Left colon (tissue), 2 donors: ENCODE results near the gene ZMIZ2. TPM values are rescaled to one million over a fixed set of nuclear protein-coding genes. Genes with fewer than 3 reads are reported as not detected.
"Not testable (repeated sequence)": the region's sequence is repeated elsewhere in the genome, so short reads cannot be mapped to it uniquely, and the experiment has no call there.

Experiments
- ATAC-seq: fragments of 200-7000 bp; cut with Tn5 transposase; one replicate; pipeline ENCODE4 v1.9.1; 2020; ENCODE audit warnings: mild to moderate bottlenecking, moderate library complexity
- DNase-seq, 2 donors: peaks; one replicate each; pipeline ENCODE4 v3.0.0-alpha.2; 2020
- intact Hi-C, 2 donors: fragments of 100-400 bp; cut with DNase I in 1 of 2; cut with micrococcal nuclease in 1 of 2; formaldehyde crosslinking; loops; one replicate each; pipeline versions ENCODE4 v1.11.2 to v1.14.0; 2022; cut with DNase I, micrococcal nuclease
- total RNA-seq, 2 donors: library from RNA; stranded (reverse); fragmentation: NEBNext Ultra II Directional; extraction: Animal tissue kit (Norgen Biotek cat#: 25700); gene quantifications; one replicate each; pipeline ENCODE4 v1.2.1, GENCODE V29; 2021
- donor health status: DM: no; HTN: no; CAD: no.
- donor health status: DM: yes; HTN: yes; CAD: no.

Gene ZMIZ2
- total RNA-seq, 2 donors from 2014 or later = 67.1 to 83.3 TPM

- ATAC-seq, intact Hi-C loops: not testable (repeated sequence)
Measured at GRCh38 chr7:44726250-44726649, 22.4 kb upstream of the ZMIZ2 start.

GRCh38 chr7:44727158-44727936 lies 21.3 kb upstream of the ZMIZ2 start:
- intact Hi-C loops = no loop called here
- ATAC-seq (peak; percentile 34), DNase-seq (no peak)

More at GRCh38 chr7:44726250-44726649, 22.4 kb upstream of the ZMIZ2 start:
- DNase-seq = not testable (repeated sequence)

DNA sequence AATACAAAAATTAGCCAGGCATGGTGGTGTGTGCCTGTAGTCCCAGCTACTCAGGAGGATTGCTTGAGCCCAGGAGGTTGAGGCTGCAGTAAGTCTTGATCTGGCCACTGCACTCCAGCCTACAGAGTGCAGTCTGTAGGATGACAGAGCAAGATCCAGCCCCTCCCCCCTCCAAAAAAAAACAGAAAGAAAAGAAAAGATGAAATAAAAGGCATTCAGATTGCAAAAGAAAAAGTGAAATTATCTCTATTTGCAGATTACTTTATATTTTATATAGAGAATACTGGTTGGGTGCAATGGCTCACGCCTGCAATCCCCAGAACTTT lies 20.7 kb upstream of the ZMIZ2 start:
- DNase-seq = no peak
- intact Hi-C loops = no loop called here
- ATAC-seq = no peak

DNA sequence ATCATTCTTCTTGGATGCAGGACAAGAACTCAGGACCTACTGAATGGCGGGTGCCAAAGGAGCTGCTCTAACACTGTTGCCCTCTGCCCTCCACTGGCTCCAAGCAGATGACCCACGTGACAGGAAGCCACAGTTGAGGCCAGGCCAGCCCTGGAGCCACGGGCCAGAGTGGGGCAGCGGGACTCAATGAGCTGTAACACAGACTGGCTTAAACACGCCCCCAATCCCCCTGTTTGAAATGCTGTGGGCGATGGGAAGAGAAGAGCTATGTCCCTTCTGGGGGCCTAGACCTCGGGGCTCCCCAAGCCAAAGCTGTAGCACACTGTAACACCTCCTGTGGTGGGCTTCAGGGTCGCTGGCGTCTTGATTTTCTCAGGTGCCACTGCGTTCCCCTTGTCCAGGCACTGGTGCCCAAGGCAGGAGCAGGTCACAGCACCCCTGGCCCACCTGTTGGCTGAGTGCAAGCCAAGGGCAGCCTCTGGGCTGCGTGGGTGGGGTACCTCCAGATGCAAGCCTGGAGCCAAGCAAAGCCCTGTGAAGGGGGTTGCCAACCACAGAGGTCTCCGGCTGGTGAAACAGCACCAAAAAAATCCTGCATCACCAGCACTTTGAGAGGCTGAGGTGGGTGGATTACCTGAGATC lies 18.6 kb upstream of the ZMIZ2 start:
- intact Hi-C loops = no loop called here
- ATAC-seq (no peak), DNase-seq (no peak)

DNA sequence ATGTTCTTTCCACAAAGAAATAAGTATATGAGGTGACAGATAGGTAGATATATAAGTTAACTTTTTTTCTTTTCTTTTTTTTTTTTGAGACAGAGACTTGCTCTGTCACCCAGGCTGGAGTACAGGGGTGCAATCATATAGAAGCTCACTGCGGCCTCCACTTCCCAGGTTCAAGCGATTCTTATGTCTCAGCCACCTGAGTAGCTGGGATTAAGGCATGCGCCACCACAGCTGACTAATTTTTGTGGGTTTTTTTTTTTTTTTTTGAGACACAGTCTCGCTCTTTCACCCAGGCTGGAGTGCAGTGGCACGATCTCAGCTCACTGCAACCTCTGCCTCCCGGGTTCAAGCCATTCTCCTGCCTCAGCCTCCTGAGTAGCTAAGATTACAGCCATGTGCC lies 15.7 kb upstream of the ZMIZ2 start:
- ATAC-seq, intact Hi-C loops, DNase-seq: not testable (repeated sequence)

DNA sequence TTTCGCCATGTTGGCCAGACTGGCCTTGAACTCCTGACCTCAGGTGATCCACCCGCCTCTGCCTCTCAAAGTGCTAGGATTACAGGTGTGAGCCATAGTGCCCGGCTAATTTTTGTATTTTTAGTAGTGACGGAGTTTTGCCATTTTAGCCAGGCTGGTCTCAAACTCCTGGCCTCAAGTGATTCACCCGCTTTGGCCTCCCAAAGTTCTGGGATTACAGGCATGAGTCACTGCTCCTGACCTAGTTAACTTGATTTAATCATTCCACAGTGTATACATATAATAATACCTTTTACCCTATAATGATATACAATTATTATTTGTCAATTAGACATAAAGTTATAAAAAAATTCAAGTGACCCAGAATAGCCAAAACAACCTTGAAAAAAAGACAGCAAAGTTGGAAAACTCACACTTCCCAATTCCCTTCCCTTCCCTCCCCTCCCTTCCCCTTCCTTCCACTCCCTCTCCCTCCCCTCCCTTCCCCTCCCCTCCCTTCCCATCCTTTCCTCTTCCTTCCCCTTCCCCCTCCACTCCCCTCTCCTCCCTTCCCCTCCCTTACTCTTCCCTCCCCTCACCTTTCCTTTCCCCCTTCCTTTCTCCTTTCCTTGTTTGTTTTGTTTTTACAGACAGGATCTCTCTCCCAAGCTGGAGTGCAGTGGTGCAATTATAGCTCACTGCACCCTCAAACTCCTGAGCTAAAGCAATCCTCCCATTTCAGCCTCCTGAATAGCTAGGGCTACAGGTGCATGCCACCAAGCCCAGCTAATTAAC lies 14.8 kb upstream of the ZMIZ2 start:
- ATAC-seq (no peak), DNase-seq (no peak)
- intact Hi-C loops = no loop called here

DNA sequence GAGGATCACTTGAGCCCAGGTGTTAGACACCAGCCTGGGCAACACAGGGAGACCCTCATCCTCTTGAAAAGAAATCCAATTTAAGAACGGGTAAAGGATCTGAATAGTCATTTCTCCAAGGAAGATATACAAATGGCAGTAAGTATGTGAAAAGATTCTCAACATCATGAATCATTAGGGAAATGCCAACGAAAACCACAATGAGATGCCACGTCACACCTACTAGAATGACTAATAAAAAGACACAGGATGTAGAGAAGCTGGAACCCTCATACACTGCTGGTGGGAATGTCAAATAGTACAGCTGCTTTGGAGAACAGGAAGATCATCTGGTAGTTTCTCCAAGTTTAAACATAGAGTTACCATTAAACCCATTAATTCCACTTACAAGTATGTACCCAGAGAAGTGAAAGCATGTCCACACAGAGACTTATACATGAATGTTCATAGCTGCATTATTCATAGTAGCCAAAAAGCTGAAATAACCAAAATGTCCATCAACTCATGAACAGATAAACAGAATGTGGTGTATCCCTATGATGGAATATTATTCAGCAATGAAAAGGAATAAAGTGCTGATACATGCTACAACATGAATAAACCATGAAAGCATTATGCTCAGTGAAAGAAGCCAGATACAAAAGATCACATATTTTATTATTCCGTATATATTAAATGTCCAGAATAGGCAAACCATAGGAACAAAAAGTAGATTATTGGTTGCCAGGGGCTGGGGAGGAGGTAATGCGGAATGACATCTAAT lies 13.1 kb upstream of the ZMIZ2 start:
- intact Hi-C loops = no loop called here
- no peak for DNase-seq
- no peak for ATAC-seq

DNA sequence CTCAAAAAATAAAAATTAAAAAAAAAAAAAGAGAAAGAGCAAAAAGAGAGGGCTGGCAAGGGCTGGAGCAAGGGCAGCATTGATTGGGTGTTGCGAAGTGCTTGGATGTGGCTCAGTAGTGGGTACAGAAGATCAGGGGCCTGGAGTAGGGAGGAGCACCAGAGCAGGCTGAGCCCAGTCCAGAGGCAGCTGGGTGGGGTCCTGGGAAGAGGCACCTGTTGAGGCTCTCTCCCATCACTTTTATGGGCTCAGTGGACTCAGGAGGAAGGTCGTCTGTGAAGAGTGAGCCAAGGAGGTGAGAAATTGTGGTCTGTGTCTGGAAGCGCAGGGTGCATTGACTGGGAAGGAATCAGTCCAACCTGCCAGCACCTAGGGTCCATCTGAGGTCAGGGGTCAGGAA lies 11.8 kb upstream of the ZMIZ2 start:
- DNase-seq (no peak), ATAC-seq (no peak)
- intact Hi-C loops = no loop called here

GRCh38 chr7:44738051-44738723 lies 10.5 kb upstream of the ZMIZ2 start:
- DNase-seq (no peak), ATAC-seq (no peak)
- intact Hi-C loops = no loop called here

DNA sequence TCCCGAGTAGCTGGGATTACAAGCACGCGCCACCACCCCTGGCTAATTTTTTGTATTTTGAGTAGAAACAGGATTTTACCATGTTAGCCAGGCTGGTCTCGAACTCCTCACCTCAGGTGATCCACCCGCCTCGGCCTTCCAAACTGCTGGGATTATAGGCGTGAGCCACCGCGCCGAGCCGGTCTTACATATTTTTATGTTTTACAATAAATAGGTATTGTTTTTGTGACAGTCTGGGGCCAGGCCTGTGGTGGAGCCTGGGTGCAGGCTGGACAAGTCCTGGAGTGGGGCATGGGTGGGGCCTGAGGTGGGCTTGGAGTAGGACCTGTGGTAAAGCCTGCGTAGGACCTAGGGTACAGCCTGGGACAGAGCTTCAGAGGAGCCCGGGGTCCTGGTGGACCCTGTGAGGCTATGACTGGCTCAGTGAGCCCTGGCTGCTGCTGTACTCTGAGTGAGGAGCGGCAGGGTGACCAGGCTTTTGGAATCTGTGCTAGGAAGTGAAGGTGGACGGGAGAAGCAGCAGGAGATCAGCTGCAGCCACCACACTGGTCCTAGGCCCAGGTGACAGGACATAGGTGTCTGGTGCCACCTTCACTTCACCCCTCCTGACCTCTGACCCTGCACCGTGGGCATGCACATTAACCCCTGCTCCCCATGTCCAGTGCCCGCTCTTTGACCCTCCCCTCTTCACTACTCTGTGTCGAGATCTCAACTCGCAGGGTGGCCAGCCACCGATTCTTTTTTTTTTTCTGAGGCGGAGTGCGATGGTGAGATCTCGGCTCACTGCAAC lies 9.6 kb upstream of the ZMIZ2 start:
- intact Hi-C loops = no loop called here
- DNase-seq (no peak), ATAC-seq (no peak)

DNA sequence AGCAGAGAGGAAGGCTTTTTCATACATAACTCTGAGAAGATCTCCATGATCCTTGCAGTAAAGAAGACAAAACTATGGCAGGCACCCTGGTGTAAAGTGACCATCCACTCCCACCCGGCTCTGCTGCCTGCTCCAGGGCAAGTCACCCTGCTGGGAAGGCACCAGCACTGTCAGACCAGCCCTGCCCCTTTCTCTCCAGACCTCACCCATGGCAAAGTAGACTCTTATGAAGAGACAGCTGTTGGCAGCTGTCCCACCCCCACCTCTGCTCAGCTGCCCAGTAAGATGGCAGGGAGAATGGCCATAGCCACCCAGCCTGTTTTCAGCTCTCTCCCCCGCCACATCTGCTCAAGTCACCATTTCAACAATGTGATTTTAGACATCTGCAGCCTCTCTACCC lies 8.6 kb upstream of the ZMIZ2 start:
- intact Hi-C loops = no loop called here
- no peak for ATAC-seq

DNA sequence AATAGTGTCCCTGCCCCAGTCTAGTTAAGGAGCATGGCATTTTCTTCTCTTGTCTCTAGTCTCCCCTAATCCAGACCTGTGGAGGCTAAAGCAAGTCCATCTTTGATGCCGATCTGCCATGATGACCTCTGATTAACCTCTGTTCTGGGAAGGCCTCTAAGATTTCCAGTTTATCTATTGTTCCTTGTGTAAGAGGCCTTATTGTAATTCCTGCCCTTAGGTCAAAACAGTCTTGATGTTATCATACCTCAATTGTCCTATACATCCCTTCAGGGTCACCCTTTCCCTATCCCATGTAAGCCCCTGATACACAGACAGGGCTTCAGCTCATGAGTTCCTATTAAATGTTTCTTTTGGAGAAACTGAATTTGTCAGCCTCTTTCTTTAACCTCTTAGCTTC lies 4.9 kb upstream of the ZMIZ2 start:
- ATAC-seq (no peak), DNase-seq (no peak)
- intact Hi-C loops = no loop called here

More for the DNA sequence above, 8.6 kb upstream of the ZMIZ2 start:
- no peak for DNase-seq

GRCh38 chr7:44748948-44749731 lies 493 bp downstream of the ZMIZ2 start:
- ATAC-seq (peak; percentile 28), DNase-seq (no peak)
- intact Hi-C loops = no loop called here

DNA sequence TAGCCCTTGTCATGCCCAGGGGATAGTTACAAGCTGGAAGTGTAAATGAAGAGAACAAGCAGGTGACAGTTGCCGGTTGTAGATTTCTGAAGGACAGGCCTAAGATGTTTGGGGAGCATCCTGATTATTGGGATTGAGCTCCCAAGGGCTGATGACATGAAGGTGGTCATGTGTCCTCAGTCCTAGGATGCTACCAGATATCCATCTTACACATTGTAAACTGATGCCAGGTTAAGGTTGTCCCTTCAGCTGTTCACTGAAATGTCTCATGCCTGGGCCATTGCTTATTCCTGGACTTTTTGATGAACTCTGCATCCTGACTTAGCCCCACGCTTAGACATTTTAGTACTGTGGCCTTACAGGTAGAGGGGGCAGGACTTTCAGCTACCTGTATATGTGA lies 1.3 kb downstream of the ZMIZ2 start:
- no peak for ATAC-seq
- DNase-seq = no peak
- intact Hi-C loops = loop anchor here in 1 of 2 donors (5.0 kb wide), 1 partner anchor 42 kb away; no protein-coding TSS in a partner anchor

DNA sequence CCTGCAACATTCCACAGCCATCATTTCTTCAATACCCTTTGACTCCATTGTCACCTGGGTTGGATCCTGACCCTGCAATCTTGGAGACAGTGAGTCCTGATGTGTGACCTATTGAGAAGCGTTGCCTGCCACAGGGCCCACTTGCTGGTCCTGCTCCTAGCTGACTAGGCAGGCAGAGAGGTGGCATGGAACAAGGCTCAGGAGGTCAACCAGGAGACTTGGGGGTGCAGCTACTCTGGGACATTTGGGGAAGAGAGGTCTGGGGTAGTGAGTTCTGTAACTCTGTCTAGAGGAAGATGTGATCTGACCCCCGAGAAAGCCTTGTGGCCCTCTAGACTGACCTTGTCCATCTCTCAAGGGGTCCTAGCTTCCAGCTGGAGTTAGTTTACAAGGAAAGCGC lies 1.8 kb downstream of the ZMIZ2 start:
- no peak for ATAC-seq
- DNase-seq = no peak
- intact Hi-C loops = loop anchor here in 1 of 2 donors (5.0 kb wide), 1 partner anchor 42 kb away; no protein-coding TSS in a partner anchor

- intact Hi-C loops = loop anchor here in 1 of 2 donors (5.0 kb wide), 1 partner anchor 41 kb away; no protein-coding TSS in a partner anchor
- no peak for ATAC-seq
Measured at GRCh38 chr7:44750921-44751571, 2.4 kb downstream of the ZMIZ2 start.

More at GRCh38 chr7:44750921-44751571, 2.4 kb downstream of the ZMIZ2 start:
- no peak for DNase-seq
